ENCODE data around the gene LTB4R.
A peak's percentile ranks its signal among the peaks of the same experiment; 100 is the strongest.
"Not testable (repeated sequence)": the region's sequence is repeated elsewhere in the genome, so short reads cannot be mapped to it uniquely, and the experiment has no call there.

LTB4R gene

DNA sequence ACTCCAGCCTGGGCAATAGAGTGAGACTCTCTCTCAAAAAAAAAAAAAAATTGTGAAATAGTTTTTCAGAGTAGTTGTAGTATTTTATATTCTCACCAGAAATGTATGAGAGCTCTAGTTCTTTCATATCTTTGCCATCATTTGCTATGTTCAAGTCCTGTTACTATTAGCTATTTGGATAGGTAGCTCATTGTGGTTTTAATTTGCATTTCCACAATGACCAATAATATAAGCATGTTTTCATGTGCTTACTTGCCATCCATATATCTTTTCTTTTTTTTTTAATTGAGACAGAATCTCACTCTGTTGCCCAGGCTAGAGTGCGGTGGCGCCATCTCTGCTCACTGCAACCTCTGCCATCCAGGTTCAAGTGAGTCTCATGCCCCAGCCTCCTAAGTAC is 36.9 kb downstream of the LTB4R start:
- no peak for DNase-seq

DNA sequence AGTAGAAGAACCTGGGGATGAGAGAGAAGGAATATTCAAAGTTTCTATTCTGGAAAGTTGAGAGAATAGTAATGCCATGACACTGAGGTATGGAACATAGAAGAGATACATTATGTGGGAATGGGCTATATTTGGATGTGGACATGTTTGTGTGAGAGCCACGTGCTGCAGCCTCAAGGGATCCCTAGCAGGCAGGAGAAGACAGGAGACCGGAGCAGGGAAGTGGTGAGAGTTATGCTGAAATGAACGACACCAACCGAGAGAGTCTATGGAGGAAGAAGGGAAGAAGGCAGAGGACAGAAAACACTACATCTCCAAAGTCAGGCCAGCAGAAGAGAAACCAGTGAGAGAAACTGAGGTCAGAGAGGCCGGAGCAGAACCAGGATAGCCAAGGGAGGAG is 38.4 kb downstream of the LTB4R start:
- DNase-seq: no peak

GRCh38 chr14:24351517-24351916 is 40.2 kb downstream of the LTB4R start:
- DNase-seq: no peak

DNA sequence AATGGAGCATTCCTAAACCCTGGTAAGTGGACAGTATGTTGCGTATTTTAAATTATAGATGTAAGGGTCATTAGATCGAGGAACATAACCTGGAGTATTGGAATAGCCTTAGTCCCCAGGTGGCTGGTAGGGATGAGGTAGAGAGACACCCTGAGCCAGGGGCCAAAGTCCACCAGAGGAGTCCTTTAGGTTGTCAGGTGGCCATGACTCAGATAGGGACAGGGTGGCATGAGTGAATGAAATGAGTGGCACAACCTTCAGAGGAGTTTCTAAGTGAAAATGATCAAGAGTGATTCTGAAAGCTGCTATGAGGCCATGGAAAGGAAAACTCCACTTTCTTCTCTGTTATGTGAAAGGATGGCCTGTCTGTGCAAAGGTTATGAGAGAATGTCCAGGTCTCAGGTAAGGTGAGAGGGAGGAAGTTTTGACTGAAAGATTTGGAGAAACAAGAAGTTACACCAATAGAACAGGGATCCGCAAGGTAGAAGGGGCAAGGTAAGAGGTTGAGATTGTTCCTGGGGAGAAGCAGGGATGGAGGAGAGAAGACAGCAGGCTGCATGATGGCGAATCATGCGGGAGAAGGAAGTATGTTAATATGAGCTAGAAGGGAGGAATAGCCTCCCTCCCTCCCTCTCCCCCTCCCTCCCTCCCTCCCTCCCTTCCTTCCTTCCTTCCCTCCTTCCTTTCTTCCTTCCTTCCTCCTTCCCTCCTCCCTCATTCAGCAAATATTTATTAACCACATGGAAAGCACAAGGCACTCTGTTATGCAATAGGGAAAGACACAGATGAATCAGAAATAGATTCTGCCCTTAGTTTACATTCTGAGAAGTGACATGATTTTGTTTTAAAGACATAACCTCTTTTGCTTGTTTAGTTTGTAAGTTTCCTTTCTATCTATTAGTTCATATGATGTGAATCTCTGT is 42.5 kb downstream of the LTB4R start:
- no peak for DNase-seq

GRCh38 chr14:24354482-24354825 is 43.2 kb downstream of the LTB4R start:
- not testable (repeated sequence) for DNase-seq

GRCh38 chr14:24355009-24355408 is 43.7 kb downstream of the LTB4R start:
- no peak for DNase-seq

GRCh38 chr14:24356208-24356607 is 44.9 kb downstream of the LTB4R start:
- no peak for DNase-seq

DNA sequence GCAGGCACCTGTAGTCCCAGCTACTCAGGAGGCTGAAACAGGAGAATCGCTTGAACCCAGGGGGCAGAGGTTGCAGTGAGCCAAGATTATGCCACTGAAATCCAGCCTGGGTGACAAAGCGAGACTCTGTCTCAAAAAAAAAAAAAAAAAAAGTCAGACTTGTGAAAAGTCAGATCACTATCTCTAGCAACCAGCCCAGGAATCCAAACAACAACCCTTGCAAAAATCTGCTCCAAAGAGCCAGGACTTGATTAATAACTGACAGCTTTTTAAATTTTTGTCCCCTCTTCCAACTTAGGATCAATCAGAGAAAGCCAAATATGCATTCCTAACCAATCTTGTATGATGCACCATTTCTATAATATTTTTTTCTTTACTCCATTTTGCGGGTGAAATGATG is 49.0 kb downstream of the LTB4R start:
- no peak for DNase-seq

DNA sequence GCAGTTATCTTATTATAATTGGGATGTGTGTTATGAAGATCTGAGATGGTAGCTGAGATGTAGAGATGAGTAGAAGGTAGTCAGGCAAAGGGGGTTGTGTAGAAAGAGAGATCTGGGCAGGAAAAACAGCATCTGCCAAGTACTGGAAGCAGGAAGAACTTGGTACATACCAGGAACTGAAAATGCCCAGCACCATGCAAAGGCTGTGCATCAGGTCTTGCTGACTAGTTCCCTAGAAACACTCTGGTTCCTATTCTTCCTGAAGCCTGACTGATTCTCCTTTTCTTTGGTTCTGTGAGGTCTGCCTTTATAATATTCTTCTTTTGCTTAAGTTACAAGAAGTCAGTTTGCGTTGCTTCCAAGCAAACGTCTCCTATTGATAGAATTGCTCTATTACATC is 50.0 kb downstream of the LTB4R start:
- DNase-seq: no peak

DNA sequence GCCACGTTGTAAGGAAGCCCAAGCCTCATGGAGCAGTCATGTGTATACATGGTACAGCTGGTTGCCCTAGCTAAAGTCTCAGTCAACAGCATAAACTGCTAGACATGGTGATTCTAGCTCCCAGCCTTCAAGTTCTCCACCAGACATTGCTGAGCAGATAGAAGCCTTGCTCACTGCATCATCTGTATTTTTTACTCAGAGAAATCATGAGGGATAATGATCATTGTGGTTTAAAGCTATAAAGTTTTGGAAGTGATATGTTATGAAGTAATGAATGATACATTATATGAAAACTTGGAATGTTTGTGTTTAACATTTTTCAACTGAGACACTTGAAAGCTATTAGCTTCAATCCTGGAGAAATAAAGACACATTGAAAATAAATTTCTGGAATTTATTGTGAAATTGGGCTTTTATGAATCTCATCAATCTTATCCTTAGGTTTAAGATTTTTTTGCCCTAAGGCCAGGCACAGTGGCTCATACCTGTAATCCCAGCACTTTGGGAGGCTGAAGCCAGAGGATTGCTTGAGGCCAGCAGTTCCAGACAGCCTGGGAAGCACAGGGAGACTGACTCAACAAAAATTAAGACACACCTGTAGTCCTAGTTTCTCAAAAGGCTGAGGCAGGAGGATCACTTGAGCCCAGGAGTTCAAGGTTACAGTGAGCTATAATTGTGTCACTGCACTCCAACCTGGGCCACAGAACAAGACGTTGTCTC is 51.1 kb downstream of the LTB4R start:
- no peak for DNase-seq

- no peak for DNase-seq
These were observed 52.1 kb downstream of the LTB4R start for GRCh38 chr14:24363401-24363800.

DNA sequence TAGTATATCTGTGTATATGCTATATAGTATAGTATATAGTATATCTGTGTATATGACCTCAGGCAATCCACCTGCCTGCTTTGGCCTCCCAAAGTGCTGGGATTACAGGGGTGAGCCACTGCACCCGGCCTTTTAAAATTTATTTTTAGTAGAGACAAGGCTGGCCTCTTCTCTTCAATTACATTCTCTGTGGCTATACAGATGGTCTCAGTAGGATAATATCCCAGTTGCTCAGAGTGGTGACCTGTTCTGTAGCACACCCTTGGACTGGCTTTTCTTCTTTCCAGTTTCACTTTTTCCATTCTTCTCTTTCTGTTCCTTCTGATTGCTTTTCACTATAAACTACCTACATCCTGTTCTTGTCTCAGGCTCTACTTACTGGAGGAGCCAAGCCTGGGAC is 53.5 kb downstream of the LTB4R start:
- DNase-seq: no peak

GRCh38 chr14:24365600-24366412 is 54.5 kb downstream of the LTB4R start:
- peak; percentile 74 for DNase-seq

DNA sequence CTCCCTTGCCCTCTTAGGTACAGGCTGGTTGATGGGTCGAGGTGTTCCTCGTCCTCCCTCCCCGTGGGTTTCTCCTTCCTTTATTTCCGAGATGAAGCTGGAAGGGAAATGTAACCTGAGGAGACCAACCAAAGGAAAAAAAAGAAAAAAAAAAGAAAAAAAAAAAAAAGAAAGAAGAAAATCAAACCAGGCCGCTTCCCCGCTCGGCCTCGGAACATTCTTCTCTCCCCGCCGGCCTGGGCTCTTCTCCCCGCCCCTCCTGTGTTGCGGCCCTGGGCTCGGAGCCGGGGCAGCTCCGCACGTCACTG is 55.1 kb downstream of the LTB4R start:
- no peak for DNase-seq

DNA sequence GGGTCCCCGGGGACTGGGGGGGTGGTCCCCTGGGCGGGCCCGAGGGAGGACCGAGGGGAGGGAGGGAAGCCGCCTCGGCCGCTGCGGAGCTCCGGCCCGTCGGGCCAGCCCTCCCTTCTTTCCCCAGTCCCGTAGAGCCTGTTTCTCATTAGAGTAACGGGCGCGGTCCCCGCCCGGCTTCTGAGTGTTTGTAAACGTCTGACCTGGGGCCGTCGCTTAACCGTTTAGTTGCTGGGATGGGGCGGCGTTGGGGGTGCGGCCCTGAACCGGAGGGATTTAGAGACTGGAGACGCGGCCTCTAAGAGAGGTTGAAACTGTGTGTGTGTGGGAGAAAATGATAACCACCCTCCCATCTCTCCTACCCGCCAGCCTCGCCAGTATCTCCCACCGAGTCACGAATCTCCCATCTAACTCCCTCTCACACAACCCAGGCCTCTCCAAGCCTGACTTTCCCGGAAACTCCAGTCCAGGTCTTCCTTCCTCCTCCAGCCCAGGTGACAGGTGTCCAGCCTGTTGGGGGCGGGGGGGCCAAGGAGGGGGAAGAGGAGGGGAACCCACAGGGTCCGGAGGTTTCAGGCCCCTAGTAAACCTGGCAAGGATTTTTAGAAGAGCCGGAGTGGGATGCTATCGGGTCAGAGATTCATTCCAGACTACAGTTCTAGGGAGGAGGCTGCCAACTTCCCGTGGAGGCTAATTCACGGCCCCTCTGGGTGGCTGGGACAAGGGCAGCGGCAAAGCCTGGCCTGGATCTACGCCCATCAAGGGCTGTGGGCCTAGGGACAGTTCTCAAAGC is 55.6 kb downstream of the LTB4R start:
- peak; percentile 25 for DNase-seq
